SK-N-MC (cell line): Measurements from ENCODE around the gene SUFU.
A peak's percentile ranks its signal among the peaks of the same experiment; 100 is the strongest.

Experiments used
- DNase-seq: peaks from one replicate; pipeline ENCODE4 v3.0.0-alpha.2; 2011; ENCODE audit warnings: low read depth, low spot score
- H3K27ac ChIP-seq: fragments of 200-600 bp; sonication (generic); 2 replicates; pipeline ENCODE4 v1.5.1; 2016; ENCODE audit warnings: mixed run types
- H3K36me3 ChIP-seq: fragments of 200-600 bp; sonication (generic); 2 replicates; pipeline ENCODE4 v1.6.1; 2017; ENCODE audit warnings: antibody characterized with exemption, low read length, mixed read lengths; ENCODE audit not compliant: insufficient read depth
- H3K4me3 ChIP-seq: fragments of 200-600 bp; sonication (generic); 2 replicates; pipeline ENCODE4 v1.5.1; 2016
- H3K9ac ChIP-seq: fragments of 200-600 bp; sonication (generic); 2 replicates; pipeline ENCODE4 v1.8.0; 2017; ENCODE audit warnings: mixed run types, mixed read lengths; ENCODE audit not compliant: insufficient read length
- H3K9me3 ChIP-seq: fragments of 200-600 bp; sonication (generic); 2 replicates; pipeline ENCODE4 v1.6.1; 2017; ENCODE audit warnings: low read depth, mild to moderate bottlenecking, antibody characterized with exemption, low read length, moderate library complexity, mixed read lengths
- EZH2 ChIP-seq: fragments of 200-600 bp; sonication (generic); IDR thresholded peaks from one replicate; pipeline ENCODE4 v1.6.1; 2017; ENCODE audit warnings: antibody characterized with exemption
- FOXP2 ChIP-seq: optimal IDR thresholded peaks from 2 replicates; pipeline ENCODE3; 2011; ENCODE audit warnings: mild to moderate bottlenecking, moderate library complexity; ENCODE audit not compliant: insufficient read depth; ENCODE audit errors: extremely low read length, control extremely low read depth
- POLR2AphosphoS5 ChIP-seq: IDR thresholded peaks from 2 replicates; pipeline ENCODE4 v1.6.1; 2012; ENCODE audit warnings: mild to moderate bottlenecking, low read depth, low read length, borderline replicate concordance

Gene SUFU

DNA sequence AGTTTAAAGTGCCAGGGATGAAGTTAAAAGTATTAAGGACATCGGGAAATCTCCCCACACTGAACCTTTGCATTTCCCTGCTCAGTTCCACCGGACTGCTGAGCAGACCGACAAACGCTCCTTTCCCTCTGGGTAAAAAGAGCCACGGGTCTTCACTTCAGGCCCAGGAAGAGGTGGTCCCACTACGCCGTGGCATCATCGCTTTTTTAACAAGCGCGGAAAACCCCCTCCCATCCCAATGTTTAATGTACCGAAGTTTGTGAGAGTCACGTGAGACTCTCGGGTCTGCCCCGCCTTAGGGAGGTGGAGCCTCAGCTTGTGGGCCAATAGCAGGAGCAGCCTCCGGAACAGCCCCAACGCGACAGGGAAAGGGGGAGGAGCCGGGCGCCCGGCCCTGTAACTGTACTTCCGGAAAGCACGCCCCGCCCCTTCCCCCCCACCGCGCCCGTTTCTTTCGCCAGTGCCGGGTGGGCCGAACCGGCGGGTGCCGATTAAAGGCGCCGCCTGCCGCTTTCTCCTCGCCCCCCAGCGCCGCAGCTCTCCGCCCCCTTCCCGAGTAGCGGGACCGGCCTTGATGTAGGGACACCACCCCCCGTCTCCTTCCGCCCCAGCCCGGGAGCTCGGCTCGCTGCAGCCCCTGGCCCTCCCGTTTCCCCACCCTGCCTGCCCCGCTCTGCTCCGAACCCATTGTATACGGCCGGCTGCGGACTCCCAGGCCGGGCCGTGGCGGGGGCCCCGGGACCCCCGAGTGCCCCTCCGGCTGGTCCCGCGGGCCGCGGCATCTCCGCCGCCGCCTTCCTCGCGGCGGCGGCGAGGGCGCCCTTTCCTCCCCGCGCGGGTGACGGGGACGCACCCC, 138.3 kb downstream of the SUFU start:
- peak; percentile 64 for DNase-seq
- Histone ChIP-seq H3K27ac (peak overlapping the region; percentile 10; the same call in 1 of the 2 replicates), H3K9me3 (no peaks in the 10 kb centered on the region), H3K36me3 (no peaks in the 10 kb centered on the region), H3K4me3 (peak overlapping the region; percentile 83), H3K9ac (peak overlapping the region; percentile 15)
- peak; percentile 52; the same call in 1 of the 2 replicates for TF ChIP-seq POLR2AphosphoS5
- no peak for TF ChIP-seq EZH2
- TF ChIP-seq FOXP2 = no peak

GRCh38 chr10:102642736-102643335, 139.1 kb downstream of the SUFU start:
- no peak for DNase-seq
- Histone ChIP-seq H3K36me3 (no peaks in the 10 kb centered on the region), H3K4me3 (peak overlapping the region; percentile 83), H3K27ac (no peak overlapping the region), H3K9ac (peak overlapping the region; percentile 15), H3K9me3 (no peaks in the 10 kb centered on the region)
- TF ChIP-seq POLR2AphosphoS5 (no peak), FOXP2 (no peak), EZH2 (no peak)

DNA sequence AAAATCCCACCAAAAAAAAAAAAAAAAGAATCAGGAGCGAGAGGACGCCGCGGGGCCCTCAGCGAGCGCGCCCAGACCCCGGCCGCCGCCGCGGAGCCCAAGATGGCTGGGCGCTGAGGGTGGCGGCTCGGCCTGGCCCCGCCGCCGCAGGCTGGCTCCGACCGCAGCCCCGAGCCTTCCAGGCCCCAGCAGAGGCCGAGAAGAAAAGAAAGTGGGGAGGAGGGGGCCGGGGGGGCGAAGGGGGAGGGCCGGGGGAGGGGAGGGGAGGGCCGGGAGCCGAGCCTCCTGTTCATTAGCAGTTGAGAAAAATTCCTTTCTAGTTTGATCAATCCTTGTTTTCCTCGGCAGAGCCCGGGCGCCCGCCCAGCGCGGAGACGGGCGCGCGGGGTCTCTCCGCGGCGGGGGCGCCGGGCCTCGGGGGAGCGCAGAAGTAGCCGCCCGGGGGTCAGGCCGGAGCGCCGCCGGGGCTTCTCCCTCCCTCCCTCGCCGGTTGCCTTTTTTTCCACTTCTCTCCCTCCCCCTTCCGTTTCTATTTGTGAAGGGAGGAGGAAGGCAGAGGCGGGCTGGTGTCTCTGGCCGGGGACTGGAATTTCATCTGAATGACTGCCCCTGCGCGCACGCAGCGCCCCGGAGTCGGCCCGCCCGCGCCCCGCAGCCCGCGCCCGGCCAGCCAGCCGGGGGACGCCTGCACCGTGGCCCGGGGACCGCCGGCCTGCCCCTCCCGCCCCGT, 139.7 kb downstream of the SUFU start:
- H3K9me3 ChIP-seq = no peaks in the 10 kb centered on the region
- no peaks in the 10 kb centered on the region for H3K36me3 ChIP-seq
- TF ChIP-seq POLR2AphosphoS5 (no peak), EZH2 (no peak)
- no peak for DNase-seq
- peak overlapping the region; percentile 83 for H3K4me3 ChIP-seq
- no peak overlapping the region for H3K9ac ChIP-seq
- no peak overlapping the region for H3K27ac ChIP-seq

DNA sequence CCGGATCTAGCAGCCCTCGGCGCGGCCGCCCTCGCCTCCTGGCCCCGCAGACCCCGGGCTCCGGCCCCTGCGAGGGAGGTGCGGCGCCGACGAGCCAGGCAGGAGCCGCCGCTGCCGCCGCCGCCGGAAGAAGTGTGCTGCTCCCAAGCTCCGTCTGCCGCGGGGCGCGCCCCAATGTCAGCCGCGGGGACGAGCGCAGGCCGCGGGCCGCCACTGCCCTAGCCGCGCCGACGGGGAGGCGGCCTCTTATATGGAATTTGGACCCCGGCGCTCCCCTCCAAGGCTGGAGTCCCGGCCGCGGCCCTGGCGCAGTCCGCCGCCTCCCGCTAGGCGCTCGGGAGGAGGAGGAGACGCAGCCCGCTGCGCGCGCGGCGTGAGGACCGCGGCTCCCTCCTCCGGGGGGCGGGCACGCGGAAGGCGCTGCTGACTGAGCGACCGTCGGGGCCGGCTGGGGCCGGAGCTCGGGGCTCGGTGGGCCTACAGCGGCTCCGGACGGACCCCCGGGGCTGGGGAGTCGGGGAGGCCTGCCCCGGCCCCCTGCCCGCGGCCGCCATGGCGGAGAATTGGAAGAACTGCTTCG, 140.4 kb downstream of the SUFU start, which contains the start of gene TRIM8:
TSS of gene TRIM8 (plus strand) at position 414 of the 580 bp plus-strand sequence. CDS start at position 553, 139 bp downstream.
- H3K9me3 ChIP-seq = no peaks in the 10 kb centered on the region
- no peaks in the 10 kb centered on the region for H3K36me3 ChIP-seq
- TF ChIP-seq POLR2AphosphoS5 (no peak), EZH2 (no peak), FOXP2 (no peak)
- DNase-seq = no peak
- H3K27ac ChIP-seq = no peak within 1 kb of the TSS
- peak within 1 kb of the TSS; percentile 83 for H3K4me3 ChIP-seq
- H3K9ac ChIP-seq = peak within 1 kb of the TSS; percentile 69

GRCh38 chr10:102644646-102645387, 141.0 kb downstream of the SUFU start:
- no peak for DNase-seq
- H3K4me3 ChIP-seq = peak overlapping the region; percentile 83
- peak overlapping the region; percentile 69 for H3K9ac ChIP-seq
- TF ChIP-seq POLR2AphosphoS5 = no peak
- no peak for TF ChIP-seq FOXP2
- no peak for TF ChIP-seq EZH2
- no peaks in the 10 kb centered on the region for H3K9me3 ChIP-seq
- H3K36me3 ChIP-seq = no peaks in the 10 kb centered on the region
- no peak overlapping the region for H3K27ac ChIP-seq

DNA sequence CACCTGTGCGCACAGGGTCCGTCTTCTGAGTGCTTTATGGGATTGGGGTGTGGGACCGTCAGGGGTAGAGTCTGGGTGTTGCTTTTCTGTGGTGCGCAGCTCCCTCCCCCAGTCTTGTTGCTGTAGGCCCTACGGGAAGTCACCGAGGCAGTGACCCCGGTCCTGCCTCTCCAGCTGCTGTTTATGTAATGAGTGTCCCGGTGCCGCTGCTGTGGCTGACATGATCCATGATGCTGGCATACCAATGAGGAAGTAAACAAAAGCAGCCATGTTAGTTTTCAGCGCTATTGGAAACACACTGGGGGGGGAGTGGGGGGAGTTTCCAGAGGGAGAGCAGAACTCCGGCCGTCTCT, 141.6 kb downstream of the SUFU start:
- peak overlapping the region; percentile 69 for H3K9ac ChIP-seq
- DNase-seq = no peak
- TF ChIP-seq EZH2 (no peak), FOXP2 (no peak), POLR2AphosphoS5 (no peak)
- peak overlapping the region; percentile 83 for H3K4me3 ChIP-seq
- H3K27ac ChIP-seq = peak overlapping the region; percentile 31; the same call in 1 of the 2 replicates
- no peaks in the 10 kb centered on the region for H3K36me3 ChIP-seq
- H3K9me3 ChIP-seq = no peaks in the 10 kb centered on the region

- Histone ChIP-seq H3K9me3 (no peaks in the 10 kb centered on the region), H3K27ac (peak overlapping the region; percentile 31; the same call in 1 of the 2 replicates), H3K36me3 (no peaks in the 10 kb centered on the region), H3K4me3 (peak overlapping the region; percentile 83), H3K9ac (peak overlapping the region; percentile 69)
- no peak for DNase-seq
- TF ChIP-seq POLR2AphosphoS5 (no peak), FOXP2 (no peak), EZH2 (no peak)
Measured at GRCh38 chr10:102645741-102646609, 142.2 kb downstream of the SUFU start.
